ENCODE results near the gene CSTF2T.

GRCh38 chr10:51705774-51706173, 6.4 kb upstream of the CSTF2T start:
- TF ChIP-seq MAX (CRISPR knock-in tag; IDR thresholded peaks at IDR 0.05) (no peak), SMAD4 (CRISPR knock-in tag; IDR thresholded peaks at IDR 0.05) (no peak), ATF1 (CRISPR knock-in tag; IDR thresholded peaks at IDR 0.05) (no peak), CTCF (IDR thresholded peaks at IDR 0.05) (no peak), ATF3 (CRISPR knock-in tag; conservative IDR thresholded peaks at IDR 0.05) (no peak), HMGXB4 (CRISPR knock-in tag; IDR thresholded peaks at IDR 0.05) (no peak), MXD4 (CRISPR knock-in tag; IDR thresholded peaks at IDR 0.05; ENCODE audit: borderline replicate concordance) (no peak), ZNF512 (CRISPR knock-in tag; IDR thresholded peaks at IDR 0.05; ENCODE audit: borderline replicate concordance) (no peak), NR3C1 (CRISPR knock-in tag; conservative IDR thresholded peaks at IDR 0.05; ENCODE audit: low read depth) (no peak), ELF4 (CRISPR knock-in tag; IDR thresholded peaks at IDR 0.05; ENCODE audit: low read depth) (no peak), CREB1 (CRISPR knock-in tag; IDR thresholded peaks at IDR 0.05) (no peak)

Data from WTC11 (cell line).